Hematopoietic multipotent progenitor cell treated with erythropoietin and hydrocortisone succinate and interleukin-3 and kit ligand, for 17 days (in vitro differentiated cells): ENCODE data around the gene AADACL4.

Experiments
- DNase-seq: peaks from one replicate; pipeline ENCODE4 v3.0.0-alpha.2; 2015; ENCODE audit warnings: low spot score

The AADACL4 gene

GRCh38 chr1:12643785-12644184 is at the start of gene AADACL4:
Gene AADACL4 (plus strand): TSS chr1:12644085. CDS start chr1:12644547, 462 bp downstream.
- no peak for DNase-seq

GRCh38 chr1:12594490-12594889 is 49.4 kb upstream of the AADACL4 start:
- no peak for DNase-seq

GRCh38 chr1:12594966-12595756 is 48.7 kb upstream of the AADACL4 start:
- DNase-seq, result no peak

- DNase-seq, result no peak
Measured at GRCh38 chr1:12595757-12596006, 48.2 kb upstream of the AADACL4 start.

GRCh38 chr1:12596007-12596821 is 47.7 kb upstream of the AADACL4 start:
- DNase-seq, result no peak

- no peak for DNase-seq
Measured at GRCh38 chr1:12597792-12598191, 46.1 kb upstream of the AADACL4 start.

- no peak for DNase-seq
Measured at GRCh38 chr1:12598974-12599373, 44.9 kb upstream of the AADACL4 start.

GRCh38 chr1:12599657-12600056 is 44.2 kb upstream of the AADACL4 start:
- DNase-seq, result no peak

GRCh38 chr1:12600335-12600734 is 43.5 kb upstream of the AADACL4 start:
- no peak for DNase-seq

GRCh38 chr1:12600880-12601633 is 42.8 kb upstream of the AADACL4 start:
- DNase-seq, result no peak

- DNase-seq, result no peak
Measured at GRCh38 chr1:12601700-12602658, 41.9 kb upstream of the AADACL4 start.

- no peak for DNase-seq
Measured at GRCh38 chr1:12602659-12603024, 41.2 kb upstream of the AADACL4 start.

- DNase-seq, result no peak
Measured at GRCh38 chr1:12603224-12603623, 40.7 kb upstream of the AADACL4 start.

- DNase-seq, result no peak
Measured at GRCh38 chr1:12604114-12604874, 39.6 kb upstream of the AADACL4 start.

GRCh38 chr1:12604986-12605385 is 38.9 kb upstream of the AADACL4 start:
- DNase-seq, result no peak

- DNase-seq, result no peak
Measured at GRCh38 chr1:12607263-12607662, 36.6 kb upstream of the AADACL4 start.

GRCh38 chr1:12608311-12608957 is 35.5 kb upstream of the AADACL4 start:
- no peak for DNase-seq

- DNase-seq, result no peak
Measured at GRCh38 chr1:12609469-12610003, 34.3 kb upstream of the AADACL4 start.

- DNase-seq, result no peak
Measured at GRCh38 chr1:12610305-12610935, 33.5 kb upstream of the AADACL4 start.

GRCh38 chr1:12610941-12611340 is 32.9 kb upstream of the AADACL4 start:
- DNase-seq, result no peak
